Stimulated activated CD4-positive, alpha-beta T cell treated with anti-CD3 and anti-CD28 coated beads, Interleukin-2, amount 100 ng/mL, for 48 hours (primary cell): ENCODE data around the gene FUCA2.
"Not testable (repeated sequence)": the region's sequence is repeated elsewhere in the genome, so short reads cannot be mapped to it uniquely, and the experiment has no call there.

Experiments used
- DNase-seq, 2 donors: peaks; one replicate each; pipeline ENCODE4 v3.0.0-alpha.2; 2020

The FUCA2 gene

DNA sequence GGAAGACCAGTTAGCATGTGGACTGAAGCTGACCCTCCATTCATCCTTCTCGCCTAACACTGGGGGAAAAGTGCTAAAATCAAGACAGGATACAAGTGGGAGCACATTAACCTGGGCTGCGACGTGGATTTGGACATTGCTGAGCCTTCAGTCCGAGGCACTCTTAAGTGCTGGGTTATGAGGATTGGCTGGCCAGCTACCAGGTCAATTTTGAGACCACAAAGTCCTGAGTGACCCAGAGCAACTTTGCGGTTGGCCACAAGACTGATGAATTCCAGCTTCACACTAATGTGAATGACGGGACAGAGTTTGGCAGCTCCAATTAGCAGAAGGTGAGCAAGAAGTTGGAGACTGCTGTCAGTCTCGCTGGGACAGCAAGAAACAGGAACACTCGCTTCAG, 20.7 kb downstream of the FUCA2 start:
- DNase-seq: no peak

GRCh38 chr6:143490244-143490643, 21.3 kb downstream of the FUCA2 start:
- no peak for DNase-seq

DNA sequence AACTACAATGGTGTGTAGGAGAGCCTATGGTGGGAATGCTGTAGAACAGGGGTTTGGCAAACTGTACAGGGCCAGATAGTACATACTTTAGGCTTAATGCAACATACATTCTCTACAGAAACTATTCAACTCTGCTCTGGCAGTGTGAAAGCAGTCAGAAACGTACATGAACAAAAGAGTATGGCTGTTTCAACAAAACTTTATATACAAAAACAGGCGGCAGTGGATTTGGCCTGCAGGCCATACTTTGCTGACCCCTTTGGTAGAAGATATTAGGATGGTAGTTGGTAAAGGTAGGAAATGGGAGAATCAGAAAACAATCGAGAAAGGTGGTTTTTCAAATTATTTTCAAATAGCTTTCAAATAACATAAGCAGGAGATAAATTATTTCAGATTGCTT, 24.8 kb downstream of the FUCA2 start:
- DNase-seq: no peak

- DNase-seq: no peak
Observed at GRCh38 chr6:143485967-143486366, 25.6 kb downstream of the FUCA2 start.

DNA sequence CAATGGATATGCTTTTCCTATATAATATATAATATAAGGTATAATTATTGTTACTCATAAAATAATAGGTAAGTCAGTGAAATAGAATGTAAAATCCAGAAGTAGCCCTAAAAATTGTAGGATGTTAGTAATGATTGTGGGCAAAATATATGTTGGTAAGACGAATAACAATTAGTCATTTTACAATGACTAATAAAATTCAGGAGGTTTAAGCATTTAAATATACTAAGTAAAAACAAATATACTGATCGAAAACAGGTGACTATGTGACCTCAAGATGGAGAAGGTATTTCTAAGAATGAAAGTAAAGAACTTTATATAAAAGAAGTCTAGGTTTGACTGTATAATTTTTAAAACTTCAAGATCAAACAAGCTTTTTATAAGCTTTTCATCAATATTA, 28.9 kb downstream of the FUCA2 start:
- no peak for DNase-seq

GRCh38 chr6:143478479-143479062, 32.9 kb downstream of the FUCA2 start:
- DNase-seq: no peak

DNA sequence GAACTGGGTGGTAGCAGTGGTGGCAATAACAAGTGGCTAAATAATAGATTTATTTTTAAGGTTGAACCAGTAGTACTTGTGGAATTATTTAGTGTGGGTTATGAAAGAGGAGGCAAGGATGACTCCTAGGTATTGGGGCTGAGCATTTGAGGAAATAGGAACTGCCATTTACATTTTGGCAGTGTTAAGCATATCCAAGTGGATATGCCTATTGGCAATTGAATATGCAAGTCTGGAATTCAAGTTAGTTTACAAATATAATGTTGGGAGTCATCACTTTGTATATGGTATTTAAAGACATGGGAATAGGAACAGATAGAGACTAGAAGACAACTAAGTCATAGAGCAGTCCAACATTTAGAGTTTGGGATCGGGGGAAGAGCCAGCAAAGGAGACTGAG, 35.0 kb downstream of the FUCA2 start:
- no peak for DNase-seq

- DNase-seq: no peak
Observed at GRCh38 chr6:143471822-143472221, 39.7 kb downstream of the FUCA2 start.

DNA sequence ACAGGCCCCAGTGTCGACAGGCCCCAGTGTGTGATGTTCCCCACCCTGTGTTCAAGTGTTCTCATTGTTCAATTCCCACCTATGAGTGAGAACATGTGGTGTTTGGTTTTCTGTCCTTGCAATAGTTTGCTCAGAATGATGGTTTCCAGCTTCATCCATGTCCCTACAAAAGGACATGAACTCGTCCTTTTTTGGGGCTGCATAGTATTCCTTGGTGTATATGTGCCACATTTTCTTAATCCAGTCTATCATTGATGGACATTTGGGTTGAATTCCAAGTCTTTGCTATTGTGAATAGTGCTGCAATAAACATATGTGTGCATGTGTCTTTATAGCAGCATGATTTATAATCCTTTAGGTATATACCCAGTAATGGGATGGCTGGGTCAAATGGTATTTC, 42.7 kb downstream of the FUCA2 start:
- DNase-seq: not testable (repeated sequence)

DNA sequence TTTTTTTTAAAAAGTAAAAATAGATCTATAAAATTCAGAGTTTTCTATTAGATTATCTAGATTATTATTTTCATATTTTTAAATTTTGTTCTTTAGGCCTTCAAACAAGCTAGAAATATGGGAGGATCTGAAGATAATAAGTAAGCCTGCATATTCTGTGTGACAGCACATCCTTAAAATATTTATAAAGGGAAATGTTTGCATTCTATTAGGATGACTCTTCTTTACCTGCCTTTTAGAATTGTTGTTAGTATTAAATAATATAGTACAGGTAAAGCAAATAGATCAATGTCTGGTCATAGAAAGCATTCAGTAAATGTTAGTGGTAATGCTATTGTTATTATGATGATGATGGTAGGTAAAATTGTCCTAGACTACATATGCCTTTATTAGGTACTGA, 43.5 kb downstream of the FUCA2 start:
- no peak for DNase-seq

DNA sequence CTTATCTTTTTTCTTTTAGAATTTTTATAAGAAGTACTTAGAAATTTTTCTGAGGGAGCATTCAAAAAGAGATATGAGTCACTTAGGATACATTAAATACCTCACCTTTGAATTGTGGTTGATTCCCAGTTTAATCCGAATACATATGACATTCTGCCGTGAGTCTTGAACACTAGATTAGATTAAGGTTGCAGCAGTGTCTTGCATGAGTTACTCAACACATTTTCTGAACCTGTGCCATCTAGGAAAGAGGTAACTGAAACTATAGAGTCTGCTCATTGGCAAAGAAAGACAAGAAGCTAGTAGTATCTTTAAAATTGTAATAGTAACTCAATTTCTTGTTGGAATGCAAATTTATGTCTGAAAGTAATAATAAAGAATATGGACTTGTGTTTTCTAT, 46.0 kb downstream of the FUCA2 start:
- DNase-seq: no peak

GRCh38 chr6:143457563-143458359, 53.8 kb downstream of the FUCA2 start:
- no peak for DNase-seq

- no peak for DNase-seq
Observed at GRCh38 chr6:143451531-143451930, 60.0 kb downstream of the FUCA2 start.

GRCh38 chr6:143450453-143451371, 60.8 kb downstream of the FUCA2 start, which contains the start of the genes ADAT2 and PEX3:
TSS of gene ADAT2 (minus strand) at chr6:143450695. CDS start at chr6:143450658, 37 bp downstream.
TSS of gene PEX3 (plus strand) at chr6:143450805. CDS start at chr6:143451043, 238 bp downstream.
- peak; percentile 86 to 87 for DNase-seq

- DNase-seq: peak; percentile 23 to 28
Observed at GRCh38 chr6:143449714-143450452, 61.6 kb downstream of the FUCA2 start.

- DNase-seq: no peak
Observed at GRCh38 chr6:143449082-143449713, 62.3 kb downstream of the FUCA2 start.

DNA sequence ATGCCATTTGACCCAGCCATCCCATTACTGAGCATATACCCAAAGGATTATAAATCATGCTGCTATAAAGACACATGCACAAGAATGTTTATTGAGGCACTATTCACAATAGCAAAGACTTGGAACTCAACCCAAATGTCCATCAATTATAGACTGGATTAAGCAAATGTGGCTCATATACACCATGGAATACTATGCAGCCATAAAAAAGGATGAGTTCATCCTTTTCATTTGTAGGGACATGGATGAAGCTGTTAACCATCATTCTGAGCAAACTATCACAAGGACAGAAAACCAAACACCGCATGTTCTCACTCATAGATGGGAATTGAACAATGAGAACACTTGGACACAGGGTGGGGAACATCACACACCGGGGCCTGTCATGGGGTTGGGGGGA, 63.7 kb downstream of the FUCA2 start:
- DNase-seq: not testable (repeated sequence)
